ENCODE results near the gene KEAP1.
"Not testable (repeated sequence)": the region's sequence is repeated elsewhere in the genome, so short reads cannot be mapped to it uniquely, and the experiment has no call there.

Gene KEAP1

DNA sequence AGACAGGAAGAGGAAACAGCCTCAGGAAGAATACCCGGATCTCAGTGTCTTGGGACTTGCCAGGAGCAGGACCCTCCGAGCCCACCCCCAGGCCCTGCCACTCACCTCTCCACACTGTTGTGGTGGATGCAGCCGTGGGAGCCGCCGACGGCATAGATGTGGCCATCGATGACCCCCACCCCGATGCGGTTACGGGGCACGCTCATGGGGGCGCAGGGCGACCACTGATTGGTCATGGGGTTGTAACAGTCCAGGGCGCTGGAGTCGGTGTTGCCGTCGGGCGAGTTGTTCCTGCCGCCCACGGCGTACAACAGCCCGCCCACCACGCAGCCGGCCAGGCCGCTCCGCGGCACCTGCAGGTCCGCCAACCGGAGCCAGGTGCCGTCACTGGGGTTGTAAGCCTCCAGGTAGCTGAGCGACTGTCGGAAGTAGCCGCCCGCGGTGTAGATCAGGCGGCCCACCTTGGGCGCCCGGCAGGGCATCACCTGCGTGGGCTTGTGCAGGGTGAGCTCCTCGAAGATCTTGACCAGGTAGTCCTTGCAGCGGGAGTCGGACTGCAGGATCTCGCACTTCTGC is 11.6 kb downstream of the KEAP1 start:
- no peak for DNase-seq

DNA sequence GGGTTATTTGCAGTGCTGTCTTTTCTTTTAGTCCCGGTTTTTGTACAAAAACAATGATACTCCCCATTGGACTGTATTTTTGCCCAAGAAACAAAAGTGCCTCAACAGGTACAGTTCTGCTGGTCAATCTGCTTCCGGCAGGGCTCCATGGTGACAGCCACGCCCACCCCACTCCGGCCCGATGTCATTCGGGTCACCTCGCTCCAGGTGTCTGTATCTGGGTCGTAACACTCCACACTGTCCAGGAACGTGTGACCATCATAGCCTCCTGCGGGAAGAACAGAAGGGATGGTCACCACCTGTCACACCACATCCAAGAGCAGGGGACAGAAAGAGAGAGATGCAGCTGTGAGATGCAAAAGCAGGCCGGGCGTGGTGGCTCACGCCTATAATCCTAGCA is 16.6 kb downstream of the KEAP1 start:
- DNase-seq, result no peak

DNA sequence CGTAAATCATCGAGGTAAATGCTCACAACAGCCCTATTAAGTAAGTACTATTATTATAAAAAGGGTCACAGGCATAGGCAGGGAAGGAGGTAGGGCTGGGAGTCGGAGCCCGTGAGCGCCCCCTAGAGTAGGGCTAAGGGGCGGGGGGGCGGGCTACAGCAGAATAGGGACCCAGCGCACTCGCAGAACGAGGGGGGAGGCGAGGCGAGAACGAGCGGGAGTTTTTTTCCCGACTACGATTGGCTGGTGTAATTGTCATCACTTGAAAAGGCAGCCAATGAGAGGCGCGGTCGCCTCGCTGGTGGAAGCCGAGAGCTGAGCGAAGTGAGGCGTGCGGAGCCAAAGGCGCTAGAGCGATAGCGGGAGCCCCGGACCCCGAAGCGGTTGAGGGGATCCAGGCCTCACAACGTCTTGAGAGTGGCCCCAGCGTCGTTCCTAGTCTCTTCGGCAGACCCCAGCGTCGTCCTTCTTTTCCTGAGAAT is 24.2 kb downstream of the KEAP1 start:
- no peak for DNase-seq

DNA sequence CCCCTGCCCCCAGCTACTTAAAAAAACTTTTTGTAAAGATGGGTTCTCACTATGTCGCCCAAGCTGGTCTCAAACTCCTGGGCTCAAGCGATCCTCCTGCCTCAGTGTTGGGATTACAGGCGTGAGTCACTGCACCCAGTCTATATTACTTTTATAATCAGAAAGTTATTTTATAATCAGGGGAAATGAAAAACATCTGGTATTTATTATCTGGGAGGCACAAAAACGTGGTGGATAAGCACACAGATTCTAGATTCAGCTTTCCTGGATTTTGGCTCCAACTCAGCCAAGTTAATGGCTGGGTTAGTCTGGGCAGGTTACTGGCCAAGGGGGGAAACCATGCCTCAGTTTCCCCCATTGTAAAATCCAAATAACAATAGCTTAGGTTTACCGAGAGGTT is 24.7 kb downstream of the KEAP1 start:
- no peak for DNase-seq

DNA sequence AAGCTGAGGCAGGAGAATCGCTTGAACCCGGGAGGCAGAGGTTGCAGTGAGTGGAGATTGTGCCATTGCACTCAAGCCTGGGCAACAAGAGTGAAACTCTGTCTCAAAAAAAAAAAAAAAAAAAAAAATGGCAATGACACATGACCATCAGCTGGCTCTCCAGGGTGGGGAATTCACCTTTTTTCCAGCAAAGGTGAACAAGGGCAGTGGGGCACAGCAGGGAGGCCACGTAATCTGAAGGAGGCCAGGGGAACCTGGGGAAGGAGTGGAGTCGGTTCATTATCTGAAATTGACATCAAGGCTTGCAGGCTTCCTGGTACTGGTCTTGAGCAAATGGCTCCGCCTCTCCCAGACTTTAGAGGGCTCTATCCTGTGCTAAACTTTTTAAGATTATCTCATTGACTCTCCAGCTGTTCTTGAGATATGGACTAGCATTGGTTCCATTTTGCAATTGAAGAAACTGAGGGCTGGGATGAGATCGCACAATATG is 28.1 kb downstream of the KEAP1 start:
- no peak for DNase-seq

DNA sequence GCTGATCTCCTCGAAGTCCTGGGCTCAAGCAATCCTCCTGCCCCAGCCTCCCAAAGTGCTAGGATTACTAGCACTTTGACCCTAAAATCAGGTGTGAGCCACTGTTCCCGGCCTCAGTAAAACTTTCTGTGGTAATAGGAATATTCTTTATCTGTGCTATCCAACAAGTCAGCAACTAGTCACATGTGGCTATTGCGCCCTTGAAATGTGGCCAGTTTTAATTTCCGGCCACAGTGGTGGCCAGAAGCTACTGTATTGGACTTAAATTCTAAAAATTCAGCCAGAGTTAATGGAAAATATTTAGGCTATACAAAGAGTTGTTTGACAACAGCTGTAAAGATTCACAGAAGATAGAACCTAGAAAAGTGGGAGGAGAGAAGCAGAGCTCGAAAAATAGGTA is 30.0 kb downstream of the KEAP1 start:
- DNase-seq, result no peak

DNA sequence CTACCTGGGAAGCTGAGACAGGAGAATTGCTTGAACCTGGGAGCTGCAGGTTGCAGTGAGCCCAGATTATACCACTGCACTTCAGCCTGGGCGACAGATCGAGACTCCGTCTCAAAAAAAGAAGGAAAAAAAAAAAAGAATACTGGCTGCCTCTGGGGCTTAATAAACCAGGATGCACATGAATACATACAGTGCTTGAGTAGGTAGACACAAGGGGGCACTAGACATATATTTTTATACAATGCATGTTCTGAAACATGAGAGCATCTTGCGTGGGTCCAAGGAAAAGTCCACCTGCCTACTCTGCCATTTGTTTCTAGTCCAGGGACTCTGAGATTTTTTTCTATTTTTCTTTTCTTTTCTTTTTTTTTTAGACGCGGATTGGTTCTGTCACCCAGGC is 31.2 kb downstream of the KEAP1 start:
- DNase-seq, result no peak

DNA sequence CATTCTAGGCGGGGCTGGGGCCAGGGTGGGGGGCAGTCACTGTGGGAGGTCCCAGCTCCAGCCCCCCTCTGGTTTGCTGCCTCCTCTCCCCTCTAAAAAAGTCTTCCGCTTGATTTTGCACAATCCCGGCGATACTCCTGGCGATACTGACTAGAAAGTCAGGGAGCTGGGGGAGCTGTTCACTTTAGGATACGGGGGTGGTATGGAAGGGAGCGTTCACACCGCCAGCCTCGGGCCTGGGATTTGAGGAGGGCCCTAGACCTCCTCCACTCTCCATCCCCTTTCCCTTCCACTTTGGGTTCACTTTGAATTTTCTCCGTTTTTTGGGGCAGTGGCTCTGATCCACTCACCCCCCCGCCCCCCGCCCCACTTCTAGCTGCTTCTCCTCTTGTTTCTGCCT is 35.0 kb downstream of the KEAP1 start:
- no peak for DNase-seq

DNA sequence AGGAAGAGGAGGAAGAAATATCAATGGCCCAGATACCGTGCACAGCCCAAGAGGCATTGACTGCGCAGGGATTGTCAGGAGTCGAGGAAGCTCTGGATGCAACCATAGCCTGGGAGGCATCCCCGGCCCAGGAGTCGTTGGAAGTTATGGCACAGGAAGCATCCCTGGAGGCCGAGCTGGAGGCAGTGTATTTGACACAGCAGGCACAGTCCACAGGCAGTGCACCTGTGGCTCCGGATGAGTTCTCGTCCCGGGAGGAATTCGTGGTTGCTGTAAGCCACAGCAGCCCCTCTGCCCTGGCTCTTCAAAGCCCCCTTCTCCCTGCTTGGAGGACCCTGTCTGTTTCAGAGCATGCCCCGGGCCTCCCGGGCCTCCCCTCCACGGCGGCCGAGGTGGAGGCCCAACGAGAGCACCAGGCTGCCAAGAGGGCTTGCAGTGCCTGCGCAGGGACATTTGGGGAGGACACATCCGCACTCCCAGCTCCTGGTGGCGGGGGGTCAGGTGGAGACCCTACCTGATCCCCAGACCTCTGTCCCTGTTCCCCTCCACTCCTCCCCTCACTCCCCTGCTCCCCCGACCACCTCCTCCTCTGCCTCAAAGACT is 36.0 kb downstream of the KEAP1 start:
- no peak for DNase-seq

DNA sequence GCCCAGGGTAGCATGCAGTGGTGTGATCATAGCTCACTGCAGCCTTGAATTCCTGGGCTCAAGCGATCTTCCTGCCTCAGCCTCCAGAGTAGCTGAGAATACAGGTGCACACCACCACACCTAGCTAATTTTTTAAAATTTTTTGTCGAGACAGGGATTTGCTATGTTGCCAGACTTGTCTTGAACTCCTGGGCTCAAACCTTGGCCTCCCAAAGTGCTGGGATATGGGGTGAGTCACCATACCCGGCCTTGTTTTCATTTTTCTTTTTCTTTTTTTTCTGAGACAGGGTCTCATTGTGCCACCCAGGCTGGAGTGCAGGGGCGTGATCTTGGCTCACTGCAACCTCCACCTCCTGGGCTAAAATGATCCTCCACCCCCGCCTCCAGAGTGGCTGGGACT is 38.7 kb downstream of the KEAP1 start:
- no peak for DNase-seq

DNA sequence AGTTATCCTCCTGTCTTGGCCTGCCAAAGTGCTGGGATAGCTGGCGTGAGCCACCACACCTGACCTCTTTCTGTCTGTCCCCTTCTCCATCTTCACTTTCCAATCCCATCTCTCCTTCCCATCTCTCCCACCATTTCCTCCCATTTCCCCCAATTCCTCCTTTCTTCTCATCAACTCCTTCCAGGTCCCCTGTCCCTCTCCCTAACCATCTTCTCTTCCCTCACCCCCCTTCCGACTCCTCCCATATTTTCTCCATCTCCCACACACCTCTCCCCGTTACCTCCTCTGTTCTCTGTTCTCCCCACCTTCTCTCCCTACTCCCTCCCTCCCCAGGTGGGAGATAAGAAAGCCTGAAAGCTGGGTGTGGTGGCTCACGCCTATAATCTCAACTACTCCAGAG is 40.6 kb downstream of the KEAP1 start:
- no peak for DNase-seq

DNA sequence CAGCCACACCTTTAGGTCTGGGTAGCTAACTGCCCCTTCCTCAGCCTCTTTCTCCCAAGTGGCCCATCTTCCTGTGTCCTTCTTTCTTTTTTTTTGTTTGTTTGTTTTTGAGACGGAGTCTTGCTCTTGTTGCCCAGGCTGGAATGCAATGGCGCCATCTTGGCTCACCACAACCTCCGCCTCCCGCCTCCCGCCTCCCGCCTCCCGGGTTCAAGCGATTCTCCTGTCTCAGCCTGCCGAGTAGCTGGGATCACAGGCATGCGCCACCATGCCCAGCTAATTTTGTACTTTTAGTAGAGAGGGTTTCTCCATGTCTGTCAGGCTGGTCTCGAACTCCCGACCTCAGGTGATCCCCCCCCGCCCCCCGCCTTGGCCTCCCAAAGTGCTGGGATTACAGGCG is 41.1 kb downstream of the KEAP1 start:
- DNase-seq, result not testable (repeated sequence)

DNA sequence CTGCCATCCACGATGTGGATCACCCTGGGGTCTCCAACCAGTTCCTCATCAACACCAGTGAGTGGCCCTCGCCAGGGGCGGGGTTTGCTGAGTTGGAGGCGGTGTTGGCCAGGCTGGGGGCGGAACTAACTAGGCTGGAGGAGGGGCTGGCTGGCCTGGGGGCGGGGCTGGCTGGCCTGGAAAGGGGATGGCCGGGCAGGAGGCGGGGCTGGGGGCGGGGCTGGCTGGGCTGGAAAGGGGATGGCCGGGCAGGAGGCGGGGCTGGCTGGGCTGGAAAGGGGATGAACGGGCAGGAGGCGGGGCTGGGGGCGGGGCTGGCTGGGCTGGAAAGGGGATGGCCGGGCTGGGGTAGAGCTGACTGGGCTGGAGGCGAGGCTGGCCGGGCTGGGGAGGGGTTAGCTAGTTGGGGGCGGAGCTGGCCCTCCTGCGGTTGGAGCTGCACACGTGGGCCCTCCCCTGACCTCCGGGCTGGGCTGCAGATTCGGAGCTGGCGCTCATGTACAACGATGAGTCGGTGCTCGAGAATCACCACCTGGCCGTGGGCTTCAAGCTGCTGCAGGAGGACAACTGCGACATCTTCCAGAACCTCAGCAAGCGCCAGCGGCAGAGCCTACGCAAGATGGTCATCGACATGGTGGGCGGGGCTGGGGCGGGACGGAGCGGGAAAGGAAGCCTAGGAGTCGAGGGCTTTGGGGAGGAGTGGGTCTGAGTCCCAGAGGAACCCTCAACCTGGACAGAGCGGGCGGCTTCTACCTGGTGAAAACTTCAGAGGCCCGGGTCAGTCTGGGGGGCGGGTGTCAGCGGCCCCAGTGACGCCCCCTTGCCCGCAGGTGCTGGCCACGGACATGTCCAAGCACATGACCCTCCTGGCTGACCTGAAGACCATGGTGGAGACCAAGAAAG is 41.9 kb downstream of the KEAP1 start:
- peak; percentile 35 for DNase-seq

DNA sequence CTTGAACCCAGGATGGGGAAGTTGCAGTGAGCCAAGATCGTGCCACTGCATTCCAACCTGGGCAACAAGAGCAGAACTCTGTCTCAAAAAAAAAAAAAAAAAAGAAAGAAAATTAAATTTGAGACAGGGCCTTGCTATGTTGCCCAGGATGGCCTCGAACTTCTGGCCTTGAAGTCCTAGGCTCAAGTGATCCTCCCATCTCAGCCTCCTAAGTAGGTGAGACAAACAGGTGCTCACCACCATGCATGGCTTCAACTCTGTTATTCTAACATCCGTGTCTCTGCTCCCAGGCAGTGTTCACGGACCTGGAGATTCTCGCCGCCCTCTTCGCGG is 42.5 kb downstream of the KEAP1 start:
- no peak for DNase-seq

DNA sequence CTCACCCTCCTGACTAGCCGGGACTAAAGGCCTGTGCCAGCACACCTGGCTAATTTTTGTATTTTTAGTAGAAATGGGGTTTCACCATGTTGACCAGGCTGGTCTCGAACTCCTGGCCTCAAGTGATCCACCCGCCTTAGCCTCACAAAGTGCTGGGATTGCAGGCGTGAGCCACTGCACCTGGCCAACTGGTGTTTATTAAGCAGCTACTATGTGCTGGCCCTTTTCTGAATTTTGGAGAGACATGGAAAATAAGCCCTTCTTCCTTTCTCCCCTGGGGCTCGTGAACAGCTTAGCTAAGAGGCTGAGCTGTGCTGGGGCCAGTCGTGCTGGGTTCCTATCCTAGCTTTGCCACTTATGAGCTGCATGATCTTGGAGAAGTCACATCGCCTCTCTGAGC is 44.4 kb downstream of the KEAP1 start:
- not testable (repeated sequence) for DNase-seq

DNA sequence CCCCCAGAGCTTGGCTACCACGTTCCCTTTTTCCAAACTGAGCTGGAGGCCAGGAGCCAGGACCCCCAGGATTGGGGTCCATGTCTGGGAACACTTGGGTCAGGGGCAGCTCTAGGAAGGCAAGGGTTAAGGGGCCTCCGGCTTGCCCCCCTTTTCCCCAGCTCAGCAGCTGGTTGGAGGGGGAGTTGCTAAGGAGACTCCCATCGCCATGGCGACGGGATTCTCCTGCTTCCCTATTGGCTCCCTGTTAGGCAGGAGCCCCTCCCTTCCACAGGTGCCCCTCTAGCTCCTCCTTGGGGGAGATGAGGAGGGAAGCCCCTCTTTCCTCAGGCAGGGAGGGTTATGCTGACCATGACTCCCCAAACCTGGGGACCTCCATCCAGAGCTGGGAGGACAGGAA is 48.9 kb downstream of the KEAP1 start:
- no peak for DNase-seq

DNA sequence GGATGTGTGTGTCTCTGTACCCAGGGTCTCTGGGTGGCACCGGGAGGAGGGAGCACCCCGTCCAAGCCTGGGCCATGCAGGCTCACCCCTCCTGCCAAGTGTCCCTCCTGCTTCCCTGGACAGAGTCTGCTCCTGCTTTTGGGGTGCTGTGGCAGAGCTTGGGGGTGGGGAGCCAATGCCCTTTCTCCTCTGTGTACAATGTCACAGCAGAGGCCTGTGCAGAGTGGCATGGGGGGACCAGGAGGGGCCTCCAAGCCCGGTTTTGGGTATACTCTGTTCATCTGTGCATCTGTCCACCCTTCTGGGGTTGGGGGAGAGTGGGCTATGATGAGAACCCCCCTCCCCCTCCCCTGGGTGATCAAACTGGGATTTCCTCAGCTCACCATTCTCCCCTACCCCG is 49.3 kb downstream of the KEAP1 start:
- no peak for DNase-seq

DNA sequence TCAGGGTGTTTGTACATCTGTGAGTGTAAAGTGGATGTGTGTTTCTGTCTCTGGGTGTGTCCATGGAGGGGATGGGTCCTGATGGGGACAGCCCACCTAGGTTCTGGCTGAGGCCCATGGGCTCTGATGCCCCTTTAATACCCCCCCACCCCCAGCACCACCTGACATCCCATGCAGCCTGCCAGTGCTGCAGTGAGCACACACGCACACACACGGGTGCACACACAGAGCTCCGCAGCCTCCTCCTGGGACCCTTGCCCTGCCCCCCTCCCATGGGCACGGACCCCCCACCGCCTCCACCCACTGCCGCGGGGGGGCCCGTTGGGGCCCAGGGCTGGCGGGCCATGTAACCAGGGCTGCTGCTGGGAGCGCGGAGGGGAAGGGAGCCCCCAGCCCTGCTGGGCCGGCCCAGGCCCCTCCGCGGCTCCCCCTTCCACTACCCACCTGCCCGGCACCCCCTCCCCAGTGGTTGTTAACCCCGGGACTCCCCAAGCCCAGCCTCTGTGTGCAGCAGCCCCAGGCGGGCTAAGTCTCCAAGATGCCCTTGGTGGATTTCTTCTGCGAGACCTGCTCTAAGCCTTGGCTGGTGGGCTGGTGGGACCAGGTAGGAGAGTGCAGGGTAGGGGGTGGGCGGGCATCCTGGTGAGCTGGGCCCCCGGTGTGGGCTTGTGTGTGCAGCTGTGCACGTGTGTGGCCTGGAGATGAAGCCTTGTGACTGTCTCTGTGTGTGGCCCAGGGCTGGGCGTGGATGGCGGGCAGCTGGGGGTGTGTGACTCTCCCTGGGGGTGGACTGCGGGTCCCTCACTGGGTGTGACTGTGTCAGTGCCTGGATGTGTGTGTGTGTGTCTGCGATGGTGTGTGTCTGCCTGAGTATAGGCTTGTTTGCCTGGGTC is 50.2 kb downstream of the KEAP1 start:
- no peak for DNase-seq

DNA sequence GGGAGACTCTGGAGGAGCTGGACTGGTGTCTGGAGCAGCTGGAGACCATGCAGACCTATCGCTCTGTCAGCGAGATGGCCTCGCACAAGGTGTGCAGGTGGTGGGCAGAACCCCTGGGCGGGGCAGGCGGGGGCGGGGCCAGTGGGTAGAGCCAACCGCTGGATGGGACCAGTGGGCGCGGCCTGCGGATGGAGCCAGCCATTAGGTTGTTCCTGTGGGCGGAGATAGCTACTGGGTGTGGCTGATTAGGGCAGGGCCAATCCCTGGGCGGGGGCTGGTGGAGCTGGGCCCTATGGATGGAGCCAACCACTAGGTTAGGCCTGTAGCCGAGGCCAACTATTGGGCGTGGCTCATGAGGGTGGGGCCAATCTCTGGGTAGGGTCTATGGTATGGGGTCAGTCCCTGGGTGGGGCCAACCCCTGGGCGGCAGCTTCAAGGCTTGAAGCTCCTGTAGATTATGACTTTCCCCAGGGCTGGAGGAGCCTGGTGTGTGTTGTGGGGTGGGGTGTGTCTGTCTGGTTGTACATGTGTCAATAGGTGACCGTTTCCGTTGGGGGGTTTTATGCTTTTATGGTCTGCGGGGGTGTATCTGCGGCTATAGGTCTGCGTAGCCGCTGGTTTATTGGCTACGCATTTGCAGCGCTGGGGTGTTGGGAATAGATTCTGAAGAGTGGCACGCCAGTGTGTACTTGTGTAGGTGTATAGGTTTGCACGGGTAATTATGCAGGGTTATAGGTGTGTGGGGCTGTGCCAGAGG is 52.1 kb downstream of the KEAP1 start:
- DNase-seq, result no peak

DNA sequence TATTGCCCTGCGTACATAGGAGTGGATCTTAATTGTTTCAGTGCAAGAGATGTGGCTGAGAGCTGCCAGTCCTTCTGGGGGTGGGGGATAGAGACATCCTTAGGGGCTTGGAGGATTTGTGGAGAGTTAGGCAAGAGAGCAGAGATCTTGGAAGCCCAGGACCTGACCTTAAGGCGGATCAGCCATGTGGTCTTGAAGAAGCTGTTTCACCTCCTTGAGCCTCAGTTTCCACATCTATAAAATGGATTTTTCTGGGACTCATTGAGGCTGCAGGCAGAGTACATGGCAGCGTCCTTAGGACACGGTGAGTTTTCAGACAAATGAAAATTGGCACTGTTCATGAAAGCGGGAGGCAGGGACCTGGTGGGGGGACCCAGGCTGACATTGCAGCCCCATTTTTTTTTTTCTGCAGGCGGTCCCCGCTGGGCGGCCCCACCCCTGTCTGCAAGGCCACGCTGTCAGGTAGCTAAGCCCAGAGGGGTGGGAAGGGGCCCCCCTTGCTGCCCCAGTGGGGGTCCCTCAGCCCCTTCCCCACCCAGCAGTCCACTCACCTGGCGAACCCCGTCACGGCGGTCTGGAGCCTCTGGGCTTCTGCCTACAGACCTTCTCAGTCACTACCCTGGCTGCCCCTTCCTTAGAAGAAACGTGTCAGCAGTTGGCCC is 52.8 kb downstream of the KEAP1 start:
- no peak for DNase-seq

DNA sequence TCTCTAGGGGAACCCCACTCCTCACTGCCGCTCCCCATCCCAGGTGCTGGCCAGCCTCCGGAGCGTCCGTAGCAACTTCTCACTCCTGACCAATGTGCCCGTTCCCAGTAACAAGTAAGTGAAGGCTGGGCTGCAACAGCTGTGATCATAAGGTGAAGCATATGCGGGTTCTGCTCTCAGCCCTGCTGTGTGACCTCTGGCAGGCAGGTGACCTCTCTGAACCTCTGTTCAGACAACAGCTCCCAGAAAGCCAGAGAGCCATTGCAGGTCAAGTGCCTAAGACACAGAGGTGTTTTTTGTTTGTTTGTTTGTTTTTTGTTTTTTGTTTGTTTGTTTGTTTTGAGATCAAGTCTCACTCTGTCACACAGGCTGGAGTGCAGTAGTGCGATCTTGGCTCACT is 54.1 kb downstream of the KEAP1 start:
- no peak for DNase-seq

DNA sequence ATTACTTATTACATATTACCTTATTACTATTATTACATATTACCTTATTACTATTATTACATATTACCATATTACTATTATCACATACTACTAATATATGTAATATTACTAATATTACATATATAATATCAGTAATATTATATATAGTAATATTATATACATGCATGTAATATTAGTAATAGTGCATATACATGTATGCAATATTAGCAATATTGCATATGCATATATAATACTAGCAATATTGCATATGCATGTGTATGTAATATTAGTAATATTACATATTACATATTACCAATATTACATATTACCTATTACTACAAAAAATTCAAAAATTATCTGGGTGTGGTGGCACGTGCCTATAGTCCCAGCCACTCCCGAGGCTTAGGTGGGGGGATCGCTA is 60.5 kb downstream of the KEAP1 start:
- DNase-seq, result no peak
